Hematopoietic multipotent progenitor cell treated with erythropoietin and hydrocortisone succinate and interleukin-3 and kit ligand, for 4 days (in vitro differentiated cells): ENCODE measurements around the gene GNAO1.

Experiments used
- DNase-seq: peaks from one replicate; pipeline ENCODE4 v3.0.0-alpha.2; 2015

Gene GNAO1

GRCh38 chr16:56295739-56296527, 104.6 kb downstream of the GNAO1 start:
- peak; percentile 34 for DNase-seq

- DNase-seq = no peak
Measured at GRCh38 chr16:56297684-56298083, 106.4 kb downstream of the GNAO1 start.

GRCh38 chr16:56298116-56298515, 106.8 kb downstream of the GNAO1 start:
- DNase-seq = peak; percentile 29

- peak; percentile 31 for DNase-seq
Measured at GRCh38 chr16:56298948-56299596, 107.8 kb downstream of the GNAO1 start.

GRCh38 chr16:56300242-56300623, 108.9 kb downstream of the GNAO1 start:
- no peak for DNase-seq

GRCh38 chr16:56300891-56301850, 109.9 kb downstream of the GNAO1 start:
- DNase-seq = peak; percentile 88

- DNase-seq = no peak
Measured at GRCh38 chr16:56302506-56302905, 111.2 kb downstream of the GNAO1 start.

GRCh38 chr16:56303066-56303715, 111.9 kb downstream of the GNAO1 start:
- DNase-seq = no peak

- no peak for DNase-seq
Measured at GRCh38 chr16:56303880-56304279, 112.6 kb downstream of the GNAO1 start.

GRCh38 chr16:56305956-56306565, 114.8 kb downstream of the GNAO1 start:
- no peak for DNase-seq

GRCh38 chr16:56306690-56307533, 115.6 kb downstream of the GNAO1 start:
- peak; percentile 72 for DNase-seq

- DNase-seq = no peak
Measured at GRCh38 chr16:56307534-56307873, 116.2 kb downstream of the GNAO1 start.

GRCh38 chr16:56309008-56309407, 117.7 kb downstream of the GNAO1 start:
- DNase-seq = no peak

GRCh38 chr16:56310690-56311089, 119.4 kb downstream of the GNAO1 start:
- no peak for DNase-seq

GRCh38 chr16:56311208-56312027, 120.1 kb downstream of the GNAO1 start:
- peak; percentile 28 for DNase-seq

GRCh38 chr16:56312028-56312300, 120.7 kb downstream of the GNAO1 start:
- no peak for DNase-seq

- no peak for DNase-seq
Measured at GRCh38 chr16:56312556-56312955, 121.3 kb downstream of the GNAO1 start.

GRCh38 chr16:56314244-56314850, 123.1 kb downstream of the GNAO1 start:
- DNase-seq = no peak

- DNase-seq = no peak
Measured at GRCh38 chr16:56315955-56316354, 124.7 kb downstream of the GNAO1 start.

- DNase-seq = no peak
Measured at GRCh38 chr16:56316545-56316944, 125.3 kb downstream of the GNAO1 start.
